GM18505 (cell line): ENCODE data around the gene TNXB.
"Not testable (repeated sequence)": the region's sequence is repeated elsewhere in the genome, so short reads cannot be mapped to it uniquely, and the experiment has no call there.

Source experiments
- ATAC-seq: cut with Tn5 transposase; IDR thresholded peaks from one replicate; pipeline ENCODE4 v1.9.1; 2021; ENCODE audit not compliant: unreplicated experiment
- POLR2A ChIP-seq: IDR thresholded peaks from 4 replicates; pipeline ENCODE4 v1.6.1; 2011; ENCODE audit warnings: borderline replicate concordance; ENCODE audit not compliant: insufficient read depth, insufficient read length; ENCODE audit errors: extremely low read depth

Gene TNXB

DNA sequence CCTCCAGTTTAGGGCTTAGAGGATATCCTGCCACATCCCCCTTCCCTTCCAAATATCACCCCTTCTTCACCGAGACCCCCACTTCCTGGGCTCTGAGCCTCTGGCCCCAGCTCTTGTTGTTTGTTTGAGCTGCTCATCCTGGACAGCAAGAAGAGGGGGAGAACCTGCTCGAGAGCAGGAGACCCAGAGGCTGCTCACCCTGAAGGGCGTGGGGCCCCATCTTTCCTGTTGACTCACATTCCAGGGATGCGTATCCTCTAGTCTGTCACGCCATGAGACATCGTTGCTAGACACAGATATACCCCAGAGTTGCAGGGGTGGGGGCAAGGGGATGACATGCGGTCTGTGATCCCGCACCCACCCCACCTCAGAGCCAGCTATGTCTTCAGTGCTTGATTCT is 5.7 kb upstream of the TNXB start:
- TF ChIP-seq POLR2A, result no peak
- no peak for ATAC-seq

DNA sequence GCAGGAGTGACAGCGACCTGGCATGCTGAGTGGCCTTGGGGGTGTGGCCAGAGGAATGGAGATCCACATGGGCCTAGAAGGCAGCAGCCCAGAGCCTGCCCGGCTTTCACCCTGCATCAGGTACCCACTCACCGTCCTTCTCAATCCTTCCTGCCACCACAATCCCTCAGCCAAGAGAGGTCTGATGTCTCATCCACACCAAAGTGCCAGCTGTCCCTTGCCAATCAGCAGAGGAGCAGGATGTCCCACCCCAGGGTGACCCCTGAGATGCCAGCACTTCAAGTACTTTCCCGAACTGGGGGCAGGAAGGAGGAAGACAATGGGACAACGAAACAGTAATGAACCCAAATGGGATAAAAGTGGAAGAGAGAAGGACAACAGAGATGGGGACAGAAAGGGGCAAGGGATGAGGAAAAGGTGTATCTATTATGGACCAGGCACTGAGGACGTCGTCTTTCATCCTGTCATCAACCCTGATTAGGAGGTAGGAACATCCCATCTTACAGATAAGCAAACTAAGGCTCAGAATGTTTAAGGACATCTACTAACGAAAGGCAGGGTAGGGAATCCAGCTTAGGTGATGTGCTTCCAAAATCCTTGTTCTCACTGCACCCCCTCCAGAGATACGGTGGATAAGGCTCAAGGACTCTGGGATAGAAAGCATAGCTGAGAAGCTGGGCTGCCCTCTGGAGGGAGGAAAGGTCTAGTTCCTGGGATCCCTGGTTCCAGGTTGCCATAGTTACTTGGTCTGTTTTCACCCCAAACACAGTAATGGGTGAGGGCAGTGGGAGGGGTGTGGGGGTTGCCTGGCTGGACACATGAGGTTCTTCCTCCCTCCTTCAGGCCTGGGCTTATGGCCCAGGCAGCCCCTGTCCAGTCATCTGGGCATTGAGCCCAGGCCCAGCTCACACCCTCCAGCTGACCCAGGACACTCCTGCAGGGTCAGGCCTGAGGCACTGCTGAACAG is 4.5 kb upstream of the TNXB start:
- ATAC-seq, result no peak
- TF ChIP-seq POLR2A, result no peak

DNA sequence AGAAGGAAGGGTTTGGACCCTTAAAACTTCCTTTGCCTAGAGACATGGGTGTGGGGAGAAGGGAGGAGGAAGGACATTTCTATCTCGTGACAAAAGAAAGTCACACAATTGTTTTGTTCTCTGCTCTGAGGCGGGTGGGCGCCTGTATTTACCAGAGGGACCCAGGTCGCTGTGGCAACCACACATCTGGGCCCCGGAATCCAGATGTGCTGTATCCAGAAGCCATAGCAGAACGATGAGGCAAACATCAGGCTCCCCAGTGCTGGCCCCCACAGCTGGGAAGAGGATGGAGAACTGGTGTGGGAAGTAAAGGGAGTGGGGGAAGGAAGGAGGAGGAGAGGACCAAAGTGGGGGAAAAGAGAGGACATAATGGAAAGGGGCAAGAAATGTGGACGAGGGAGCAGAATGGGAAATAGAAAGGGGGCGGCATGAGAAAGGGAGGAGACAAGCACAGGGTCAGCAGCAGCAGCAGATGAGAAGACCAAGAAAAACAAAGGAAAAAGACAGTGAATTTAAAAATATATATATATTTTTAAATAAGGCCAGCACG is 3.4 kb upstream of the TNXB start:
- no peak for ATAC-seq
- TF ChIP-seq POLR2A, result no peak

DNA sequence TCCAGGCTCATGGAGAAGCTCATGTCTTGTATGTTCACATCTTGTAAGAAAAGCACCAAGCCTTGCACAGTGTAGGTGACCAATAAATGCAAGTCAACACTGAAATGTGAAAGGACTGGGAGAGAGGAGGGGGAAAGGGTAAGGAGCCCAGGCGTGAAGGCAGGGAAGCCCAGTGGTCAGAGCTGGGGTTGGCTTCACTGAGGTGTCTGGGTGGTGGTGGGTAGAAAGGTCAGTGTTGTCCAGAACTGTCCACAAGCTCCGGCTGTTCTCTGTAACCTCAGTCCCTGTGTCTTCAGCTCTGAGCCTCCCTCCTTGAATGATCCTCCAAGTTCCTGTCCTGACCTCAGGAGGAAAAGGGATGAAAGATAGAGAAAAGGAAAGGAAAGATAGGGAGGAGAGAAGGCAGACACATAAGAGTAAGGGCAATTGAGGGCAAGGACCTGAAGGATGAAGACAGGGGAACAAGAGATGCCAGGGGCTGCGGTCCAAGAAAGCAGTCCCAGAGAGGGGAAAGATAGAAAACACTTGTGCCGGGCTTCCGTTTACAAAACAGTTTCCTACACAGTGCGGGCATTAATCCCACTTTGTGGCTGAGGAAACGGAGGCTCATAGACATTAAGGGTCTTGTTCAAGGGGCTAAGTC is 2.4 kb upstream of the TNXB start:
- no peak for TF ChIP-seq POLR2A
- no peak for ATAC-seq

DNA sequence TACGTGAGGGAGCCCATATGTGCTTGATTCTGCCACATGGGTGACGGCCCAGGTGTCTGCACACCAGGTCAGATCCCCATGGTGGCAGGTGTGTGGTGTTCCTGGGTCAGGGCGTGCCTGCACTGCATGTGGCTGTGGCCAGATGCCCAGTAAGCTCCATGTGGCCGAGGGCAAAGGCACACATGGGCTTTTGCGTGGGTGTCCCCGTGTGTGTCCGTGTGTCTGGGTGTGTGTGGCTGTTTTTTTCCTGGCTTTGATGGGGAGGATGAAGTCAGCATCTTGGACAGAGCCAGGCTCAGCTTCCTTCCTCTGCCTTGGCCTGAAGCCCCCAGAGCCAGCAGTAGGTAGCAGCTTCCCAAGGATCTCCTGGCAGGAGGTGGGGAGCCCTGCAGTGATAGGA is 1.5 kb upstream of the TNXB start:
- TF ChIP-seq POLR2A, result no peak
- ATAC-seq, result no peak

DNA sequence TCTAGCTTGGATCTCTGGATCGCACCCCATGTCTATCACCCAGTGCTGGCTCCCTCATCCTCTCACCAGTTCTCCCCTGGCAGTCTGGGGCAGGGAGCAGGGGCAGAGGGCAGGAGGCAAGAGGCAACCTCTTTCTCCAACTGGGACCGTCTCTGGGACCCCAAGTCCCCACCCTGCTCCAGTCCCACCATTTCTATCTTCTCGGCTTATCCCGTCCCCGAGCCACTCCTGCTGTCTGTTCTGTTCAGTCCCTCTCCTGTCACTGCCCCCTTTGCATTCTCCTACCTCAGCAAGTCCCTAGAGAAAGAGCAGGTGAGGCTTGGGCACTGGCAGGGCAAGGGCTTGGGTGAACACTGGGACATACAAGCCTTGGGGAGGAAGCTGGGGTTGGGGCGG is 625 bp upstream of the TNXB start:
- TF ChIP-seq POLR2A, result no peak
- no peak for ATAC-seq

DNA sequence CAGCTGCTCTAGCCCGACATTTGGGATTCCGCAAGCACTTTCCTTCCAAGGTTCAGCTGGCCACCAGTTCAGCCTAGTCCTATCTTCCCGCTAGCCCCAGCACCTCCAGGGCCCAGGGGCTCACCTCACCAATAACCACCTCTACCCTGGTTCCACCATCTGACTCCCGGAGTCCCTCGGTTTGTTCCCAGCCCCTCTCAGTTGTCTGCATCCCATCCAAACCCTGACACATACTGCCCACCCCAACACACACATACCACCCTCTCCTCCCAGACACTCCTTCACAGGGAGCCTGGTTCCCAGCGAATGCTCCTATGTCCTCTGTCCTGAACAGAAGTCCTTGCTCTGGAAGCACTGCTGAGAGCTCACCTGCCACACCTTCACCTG is 418 bp downstream of the TNXB start:
- ATAC-seq, result no peak

DNA sequence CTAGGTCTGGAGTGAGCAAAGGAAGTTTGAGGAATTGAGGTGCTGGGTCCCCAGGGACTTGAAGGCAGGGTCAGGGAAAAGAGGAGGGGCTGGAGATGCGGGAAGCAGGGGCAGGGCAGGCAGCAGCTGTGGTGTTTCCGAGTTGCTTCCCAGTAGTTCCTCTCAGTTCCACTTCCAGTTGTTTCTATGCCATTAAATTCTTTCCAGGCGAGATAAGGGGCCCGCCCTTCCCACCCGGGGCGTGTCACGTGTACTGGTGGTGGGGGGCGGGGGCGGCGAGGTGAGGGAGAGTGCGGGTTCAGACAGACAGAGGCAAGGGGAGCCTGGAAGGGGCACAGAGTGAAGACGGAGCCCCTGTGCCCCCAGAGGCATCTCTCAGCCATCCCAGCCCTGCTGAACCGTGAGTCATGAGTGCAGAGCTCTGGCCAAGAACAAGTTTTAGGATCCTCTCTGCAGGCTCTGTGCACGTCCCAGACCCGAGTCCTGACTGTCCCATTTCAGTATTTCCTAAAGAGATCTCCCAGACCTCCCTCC is 977 bp downstream of the TNXB start:
- no peak for TF ChIP-seq POLR2A
- no peak for ATAC-seq

More for the DNA sequence above, 418 bp downstream of the TNXB start:
- TF ChIP-seq POLR2A, result no peak

DNA sequence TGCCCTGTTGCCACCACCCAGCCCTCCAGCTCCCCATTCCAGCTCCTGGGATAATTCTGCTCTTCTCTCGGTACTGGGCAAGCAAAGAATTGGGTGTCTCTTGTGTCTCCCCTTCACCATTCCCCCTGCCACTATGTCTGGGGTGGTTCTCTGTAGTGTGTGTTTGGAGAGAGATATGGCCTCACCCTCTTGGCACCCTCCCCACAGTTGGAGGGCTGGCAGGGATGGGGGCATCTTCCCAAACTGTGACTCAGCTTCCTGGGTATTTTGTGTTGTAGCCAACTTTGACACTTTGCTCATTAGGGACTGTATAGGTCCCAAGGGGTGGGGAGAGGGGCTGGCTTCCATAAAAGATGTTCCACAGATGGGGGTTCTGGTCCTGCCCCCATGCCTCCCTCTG is 1.7 kb downstream of the TNXB start:
- TF ChIP-seq POLR2A, result no peak
- no peak for ATAC-seq

DNA sequence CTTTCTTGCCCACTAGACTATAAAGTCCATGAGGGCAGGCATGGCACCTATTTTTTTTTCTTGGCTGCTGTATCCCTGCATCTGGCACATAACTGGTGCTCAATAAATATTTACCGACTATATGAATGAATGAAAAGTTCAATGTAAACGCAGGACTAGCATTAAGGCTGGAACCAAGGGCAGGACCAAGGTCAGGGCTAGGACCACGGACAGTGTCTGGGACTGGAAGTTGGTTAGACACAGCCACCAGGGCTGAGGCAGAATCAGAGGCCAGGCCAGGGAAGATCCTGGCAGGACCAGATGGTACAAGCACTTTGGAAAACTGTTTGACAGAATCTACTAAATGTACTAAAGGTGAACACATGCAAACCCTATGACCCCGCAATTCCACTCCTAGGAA is 3.7 kb downstream of the TNXB start:
- no peak for TF ChIP-seq POLR2A
- no peak for ATAC-seq

DNA sequence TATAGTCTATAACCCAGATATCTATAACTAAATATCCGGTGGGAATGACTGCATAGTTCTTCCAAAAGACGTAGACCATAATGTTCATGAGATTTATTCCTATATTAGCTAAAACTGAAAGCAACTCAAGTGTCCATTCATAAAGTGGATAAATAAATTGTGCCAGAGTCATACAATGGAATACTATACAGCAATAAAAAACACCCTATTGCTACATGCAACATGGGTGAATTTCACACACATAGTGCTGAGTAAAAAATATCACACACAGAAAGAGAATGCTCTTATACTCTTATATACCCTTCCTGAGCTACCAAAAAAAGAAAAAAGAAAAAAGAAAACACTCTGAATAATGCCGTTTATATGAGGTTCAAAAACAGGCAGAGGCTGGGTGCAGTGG is 6.9 kb downstream of the TNXB start:
- ATAC-seq, result no peak
- TF ChIP-seq POLR2A, result no peak

DNA sequence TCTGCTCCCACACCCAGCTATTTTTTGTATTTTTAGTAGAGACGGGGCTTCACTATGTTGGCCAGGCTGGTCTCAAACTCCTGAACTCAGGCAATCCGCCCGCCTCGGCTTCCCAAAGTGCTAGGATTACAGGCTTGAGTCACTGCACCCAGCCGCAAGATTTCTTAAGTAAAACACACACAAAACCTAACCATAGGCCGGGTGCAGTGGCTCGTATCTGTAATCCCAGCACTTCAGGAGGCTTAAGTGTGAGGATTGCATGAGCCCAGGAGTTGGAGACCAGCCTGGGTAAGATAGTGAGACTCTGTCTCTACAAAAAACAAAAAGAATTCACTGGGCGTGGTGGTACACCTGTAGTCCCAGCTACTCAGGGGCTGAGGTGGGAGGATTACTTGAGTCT is 8.9 kb downstream of the TNXB start:
- ATAC-seq, result not testable (repeated sequence)

DNA sequence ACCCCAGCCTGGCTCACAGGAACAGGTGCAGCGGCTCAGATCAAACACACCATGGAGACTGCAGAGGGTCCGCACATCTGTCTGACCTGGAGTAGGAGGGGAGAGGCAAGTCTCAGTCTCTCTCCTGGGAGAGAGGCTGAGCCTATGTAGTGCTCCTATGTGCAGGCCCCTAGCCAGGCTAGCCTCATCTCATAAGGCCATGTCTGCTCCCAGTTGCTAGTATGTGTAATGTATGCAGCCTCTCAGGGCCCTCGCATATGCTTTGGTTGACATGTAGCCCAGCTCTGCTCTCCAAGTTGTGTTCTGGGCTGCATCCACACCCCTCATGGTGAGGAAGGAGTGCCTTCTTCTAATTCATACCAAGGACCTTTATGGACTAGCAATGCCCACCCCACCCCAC is 11.8 kb downstream of the TNXB start:
- no peak for TF ChIP-seq POLR2A
- ATAC-seq, result no peak

DNA sequence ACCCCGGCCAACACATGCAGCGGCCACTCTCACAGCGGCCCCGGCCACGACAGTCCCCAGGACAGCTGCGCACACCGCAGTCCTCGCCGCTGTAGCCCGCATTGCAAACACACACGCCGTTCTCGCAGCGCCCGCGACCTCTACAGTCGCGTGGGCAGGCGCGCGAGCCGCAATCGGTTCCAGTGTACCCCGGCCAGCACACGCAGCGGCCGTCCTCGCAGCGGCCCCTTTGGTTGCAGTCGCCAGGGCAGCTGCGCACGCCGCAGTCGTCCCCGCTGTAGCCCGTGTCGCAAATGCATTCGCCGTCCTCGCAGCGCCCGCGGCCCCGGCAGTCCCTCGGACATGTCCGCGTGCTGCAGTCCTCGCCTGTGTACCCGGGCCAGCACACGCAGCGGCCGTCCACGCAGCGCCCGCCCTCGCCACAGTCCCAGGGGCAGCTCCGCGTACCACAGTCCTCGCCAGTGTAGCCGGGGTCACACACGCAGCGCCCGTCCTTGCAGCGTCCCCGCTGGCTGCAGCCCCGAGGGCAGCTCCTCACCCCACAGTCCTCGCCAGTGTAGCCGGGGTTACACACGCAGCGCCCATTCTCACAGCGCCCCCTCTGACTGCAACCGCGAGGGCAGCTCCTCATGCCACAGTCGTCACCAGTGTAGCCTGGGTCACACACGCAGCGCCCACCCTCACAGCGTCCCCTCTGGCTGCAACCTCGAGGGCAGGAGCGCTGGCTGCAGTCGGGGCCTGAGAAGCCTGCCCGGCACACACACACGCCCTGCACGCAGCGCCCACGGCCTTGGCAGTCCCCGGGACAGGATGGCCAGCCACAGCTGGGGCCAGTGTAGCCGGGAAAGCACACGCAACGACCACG is 12.5 kb downstream of the TNXB start:
- ATAC-seq, result no peak
- TF ChIP-seq POLR2A, result no peak

DNA sequence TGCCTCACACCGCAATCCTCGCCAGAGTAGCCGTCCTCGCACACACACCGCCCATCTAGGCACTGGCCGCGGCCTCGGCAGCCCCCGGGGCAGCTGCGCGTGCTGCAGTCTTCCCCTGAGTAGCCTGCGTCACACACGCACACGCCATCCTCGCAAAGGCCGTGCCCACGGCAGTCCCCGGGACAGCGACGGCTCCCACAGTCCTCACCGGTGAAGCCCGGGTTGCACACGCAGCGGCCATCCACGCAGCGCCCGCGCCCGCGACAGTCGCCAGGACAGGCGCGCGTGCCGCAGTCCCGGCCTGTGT is 13.1 kb downstream of the TNXB start:
- ATAC-seq, result no peak

More for the DNA sequence above, 13.1 kb downstream of the TNXB start:
- TF ChIP-seq POLR2A, result no peak
